Endothelial cell of umbilical vein (primary cell): Measurements from ENCODE around the gene NACAD. TPM values are rescaled to one million over a fixed set of nuclear protein-coding genes. Genes with fewer than 3 reads are reported as not detected.

Source experiments
- BruUV-seq: library from RNA; stranded (reverse); fragments of 400-500 nt; replicated peaks from 2 replicates; lab custom pipeline; 2021; lab: Mats Ljungman, UMichigan
- CTCF ChIA-PET: fragments of 300-600, 350-600 bp; sonication (Branson Sonifier 250); formaldehyde crosslinking; loops from one replicate; lab custom pipeline; 2021; ENCODE audit warnings: antibody characterized with exemption, inconsistent platforms; lab: Charles Lee
- POLR2A ChIA-PET: fragments of 300-600, 350-600 bp; sonication (Branson Sonifier 250); formaldehyde crosslinking; loops from one replicate; lab custom pipeline; 2021; ENCODE audit warnings: antibody characterized with exemption, inconsistent platforms; lab: Charles Lee
- DNase-seq: peaks from one replicate; pipeline ENCODE4 v3.0.0-alpha.2; 2011; ENCODE audit warnings: low read depth, low spot score
- FAIRE-seq: peaks from 2 replicates; lab custom pipeline; 2011; peaks lifted over from hg19 to GRCh38; lab: Jason Lieb, UNC
- H2AFZ ChIP-seq: 2 replicates; pipeline ENCODE4 v1.6.0; 2012; ENCODE audit warnings: low read depth, low read length, control low read depth, inconsistent platforms
- H3K27ac ChIP-seq: 2 replicates; pipeline ENCODE4 v1.5.1; 2011; ENCODE audit warnings: low read depth, mild to moderate bottlenecking, control low read depth, low read length, moderate library complexity; ENCODE audit not compliant: insufficient read depth
- H3K27me3 ChIP-seq, 2 experiments: 2 replicates each; pipeline versions ENCODE4 v1.6.0 to v1.6.1; 2011; ENCODE audit warnings: low read length in 2 of 2, mixed read lengths in 1 of 2; ENCODE audit not compliant: control insufficient read depth in 2 of 2, insufficient read depth in 2 of 2
- H3K36me3 ChIP-seq, 2 experiments: 2 replicates in 1 of 2; 3 replicates in 1 of 2; pipeline ENCODE4 v1.5.1; 2011; ENCODE audit warnings: low read length in 2 of 2, mild to moderate bottlenecking in 1 of 2, moderate library complexity in 1 of 2; ENCODE audit not compliant: control insufficient read depth in 2 of 2, insufficient read depth in 2 of 2; ENCODE audit errors: extremely low read depth in 1 of 2
- H3K4me1 ChIP-seq: 3 replicates; pipeline ENCODE4 v1.5.1; 2011; ENCODE audit warnings: mild to moderate bottlenecking, low read length; ENCODE audit not compliant: control insufficient read depth, insufficient read depth; ENCODE audit errors: extremely low read depth
- H3K4me2 ChIP-seq: 2 replicates; pipeline ENCODE4 v1.6.1; 2011; ENCODE audit warnings: low read length, control low read depth, mixed read lengths; ENCODE audit not compliant: insufficient read depth
- H3K4me3 ChIP-seq, 3 experiments: fragments of 200-600 bp in 1 of 3; sonication (generic), shearing (Covaris generic) in 1 of 3; replicated peaks in 1 of 3; 2 replicates each; pipeline ENCODE4 v1.5.1; 2011 to 2016; ENCODE audit warnings: control low read depth in 3 of 3, low read length in 3 of 3, mild to moderate bottlenecking in 2 of 3, inconsistent platforms in 1 of 3, low read depth in 1 of 3, moderate library complexity in 1 of 3; ENCODE audit not compliant: insufficient read depth in 1 of 3
- H3K79me2 ChIP-seq: 2 replicates; pipeline ENCODE4 v1.6.0; 2012; ENCODE audit warnings: low read length, inconsistent platforms; ENCODE audit not compliant: control insufficient read depth, insufficient read depth
- H3K9ac ChIP-seq: replicated peaks from 2 replicates; pipeline ENCODE3; 2011; ENCODE audit warnings: low read length, control low read depth; ENCODE audit not compliant: insufficient read depth; ENCODE audit errors: extremely low read depth
- H3K9me1 ChIP-seq: replicated peaks from 3 replicates; pipeline ENCODE4 v1.6.0; 2011; ENCODE audit warnings: mild to moderate bottlenecking, low read length; ENCODE audit not compliant: control insufficient read depth, insufficient read depth; ENCODE audit errors: extremely low read depth
- H3K9me3 ChIP-seq: replicated peaks from 2 replicates; pipeline ENCODE4 v1.5.1; 2012; ENCODE audit warnings: low read length, inconsistent platforms; ENCODE audit not compliant: control insufficient read depth, insufficient read depth
- H4K20me1 ChIP-seq: replicated peaks from 2 replicates; pipeline ENCODE3; 2011; ENCODE audit warnings: mild to moderate bottlenecking, low read length; ENCODE audit not compliant: control insufficient read depth, insufficient read depth; ENCODE audit errors: extremely low read depth
- EZH2 ChIP-seq: IDR thresholded peaks from 2 replicates; pipeline ENCODE4 v1.6.1; 2012; ENCODE audit warnings: borderline replicate concordance, low read depth, mild to moderate bottlenecking, moderate library complexity, low read length, inconsistent platforms; ENCODE audit not compliant: severe bottlenecking
- FOS ChIP-seq: IDR thresholded peaks from 2 replicates; pipeline ENCODE4 v1.6.1; 2011; ENCODE audit warnings: mild to moderate bottlenecking, low read length, moderate library complexity, borderline replicate concordance; ENCODE audit not compliant: insufficient read depth
- GATA2 ChIP-seq: IDR thresholded peaks from 2 replicates; pipeline ENCODE4 v1.7.0; 2011; ENCODE audit warnings: low read depth, mild to moderate bottlenecking, moderate library complexity, mixed read lengths, low read length; ENCODE audit not compliant: insufficient read length, insufficient read depth
- JUN ChIP-seq: IDR thresholded peaks from 2 replicates; pipeline ENCODE4 v1.6.1; 2011; ENCODE audit warnings: borderline replicate concordance, low read depth; ENCODE audit not compliant: insufficient read length, insufficient read depth
- MYC ChIP-seq: IDR thresholded peaks from one replicate; pipeline ENCODE4 v1.6.1; 2011; ENCODE audit warnings: mild to moderate bottlenecking, low read depth, low read length
- POLR2A ChIP-seq: IDR thresholded peaks from 2 replicates; pipeline ENCODE4 v1.6.1; 2012; ENCODE audit warnings: low read depth, mild to moderate bottlenecking, control low read depth, low read length
- POLR2AphosphoS5 ChIP-seq: IDR thresholded peaks from 2 replicates; pipeline ENCODE4 v1.6.1; 2012; ENCODE audit warnings: low read depth, mild to moderate bottlenecking, control low read depth, low read length, moderate library complexity; ENCODE audit not compliant: insufficient read depth
- dilution Hi-C: fragments of 300-500 bp; cut with MboI; formaldehyde crosslinking; loops from one replicate; pipeline ENCODE4 v1.15.0; 2019; ENCODE audit warnings: low sequenced_read_pairs; ENCODE audit not compliant: extremely low pct_ligation_motif_present
- intact Hi-C: fragments of 100-400 bp; cut with micrococcal nuclease; formaldehyde crosslinking; loops from one replicate; pipeline ENCODE4 v1.10.0; 2022
- polyA plus RNA-seq, 4 experiments: library from polyadenylated mRNA; depleted of rRNA in 3 of 4; stranded (reverse) in 3 of 4; unstranded in 1 of 4; fragments of >200 nt; gene quantifications; 2 replicates each; pipeline versions ENCODE4 v1.2.1 to v1.2.3, GENCODE V29; 2011 to 2012; ENCODE audit warnings: missing spikeins in 1 of 4
- total RNA-seq: library from RNA; stranded (reverse); gene quantifications from 2 replicates; pipeline ENCODE4 v1.2.3, GENCODE V29; 2021
- TF ChIP-seq, protein P1 (sequence below): IDR thresholded peaks from 2 replicates; pipeline ENCODE4 v1.6.1; 2011; ENCODE audit not compliant: insufficient read depth, insufficient read length
- TF ChIP-seq, protein P2 (sequence below), 2 donors: IDR thresholded peaks; 1 replicate in 1 of 2; 2 replicates in 1 of 2; pipeline ENCODE4 v1.5.1; 2011; ENCODE audit warnings: low read length in 2 of 2, mild to moderate bottlenecking in 2 of 2, moderate library complexity in 2 of 2, control low read depth in 1 of 2, inconsistent platforms in 1 of 2, low read depth in 1 of 2; ENCODE audit not compliant: insufficient read depth in 1 of 2; ENCODE audit errors: extremely low read depth in 1 of 2

The NACAD gene
- total and polyA plus RNA-seq, 2 donors (not counting 3 experiments of a cell fraction or from before 2014, with no cell fraction given) = 1.4 to 6.6 TPM

DNA sequence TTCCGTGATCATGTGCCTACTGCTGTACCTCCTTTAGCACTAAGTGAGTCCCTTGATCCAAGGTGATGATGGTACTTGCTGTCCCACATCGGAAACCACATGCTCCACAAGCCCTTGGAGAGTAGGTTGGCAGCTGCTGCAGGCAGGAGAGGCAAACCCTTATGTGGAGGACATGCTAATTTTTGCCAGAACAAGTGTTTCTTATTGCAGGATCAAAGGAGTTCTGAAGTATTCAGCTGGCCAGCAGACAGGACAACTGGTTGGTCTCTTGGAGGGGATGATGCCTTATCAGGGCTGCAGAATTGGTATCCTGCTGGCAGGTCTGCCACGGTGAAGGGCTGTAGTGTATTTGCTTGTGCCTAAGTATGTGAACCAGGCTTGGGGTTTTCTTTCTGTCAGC is 36.8 kb downstream of the NACAD start:
- H3K79me2 ChIP-seq = peaks cover 8% of the 10 kb centered on the region
- H2AFZ ChIP-seq = no peak overlapping the region
- no peaks in the 10 kb centered on the region for H3K9me3 ChIP-seq
- no peaks in the 10 kb centered on the region for H4K20me1 ChIP-seq
- no peak overlapping the region for H3K27ac ChIP-seq
- TF ChIP-seq FOS (no peak), POLR2A (no peak)
- H3K4me2 ChIP-seq = no peak overlapping the region
- BruUV-seq = no TSS peak
- ChIA-PET POLR2A (no interaction called here), CTCF (interaction anchor here (1.2 to 3.7 kb wide), 2 partner anchors 78 kb away, joined by 3 to 9 read pairs; no protein-coding TSS in a partner anchor)
- no peaks in the 10 kb centered on the region for H3K9me1 ChIP-seq
- FAIRE-seq = no peak
- no peaks in the 10 kb centered on the region for H3K4me1 ChIP-seq
- intact Hi-C loops (no loop called here), dilution Hi-C loops (no loop called here)
- H3K27me3 ChIP-seq = no peaks in the 10 kb centered on the region
- no peak overlapping the region for H3K9ac ChIP-seq
- no peaks in the 10 kb centered on the region for H3K36me3 ChIP-seq
- DNase-seq = no peak
- no peak overlapping the region for H3K4me3 ChIP-seq

DNA sequence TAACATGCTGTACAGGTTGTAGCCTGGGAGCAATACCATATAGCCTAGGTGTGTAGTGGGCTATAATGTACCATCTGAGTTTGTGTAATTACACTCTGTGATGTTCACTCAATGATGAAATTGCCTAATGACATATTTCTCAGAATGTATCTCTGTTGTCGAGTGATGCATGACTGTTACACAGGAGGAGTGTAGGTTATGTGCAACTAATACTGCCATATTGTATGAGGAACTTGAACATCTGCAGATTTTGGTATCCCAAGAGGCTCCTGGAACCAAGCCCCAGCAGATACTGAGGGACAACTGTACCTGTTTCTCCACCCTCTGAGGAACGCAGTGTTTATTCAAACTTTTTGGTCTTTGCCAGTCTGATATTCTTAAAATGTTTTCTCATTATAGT is 38.6 kb downstream of the NACAD start:
- BruUV-seq = no TSS peak
- dilution Hi-C loops = no loop called here

More for the DNA sequence above, 38.6 kb downstream of the NACAD start:
- TF ChIP-seq, protein P1, sequence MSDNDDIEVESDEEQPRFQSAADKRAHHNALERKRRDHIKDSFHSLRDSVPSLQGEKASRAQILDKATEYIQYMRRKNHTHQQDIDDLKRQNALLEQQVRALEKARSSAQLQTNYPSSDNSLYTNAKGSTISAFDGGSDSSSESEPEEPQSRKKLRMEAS = no peak
- no peak for TF ChIP-seq MYC
- TF ChIP-seq, protein P2, sequence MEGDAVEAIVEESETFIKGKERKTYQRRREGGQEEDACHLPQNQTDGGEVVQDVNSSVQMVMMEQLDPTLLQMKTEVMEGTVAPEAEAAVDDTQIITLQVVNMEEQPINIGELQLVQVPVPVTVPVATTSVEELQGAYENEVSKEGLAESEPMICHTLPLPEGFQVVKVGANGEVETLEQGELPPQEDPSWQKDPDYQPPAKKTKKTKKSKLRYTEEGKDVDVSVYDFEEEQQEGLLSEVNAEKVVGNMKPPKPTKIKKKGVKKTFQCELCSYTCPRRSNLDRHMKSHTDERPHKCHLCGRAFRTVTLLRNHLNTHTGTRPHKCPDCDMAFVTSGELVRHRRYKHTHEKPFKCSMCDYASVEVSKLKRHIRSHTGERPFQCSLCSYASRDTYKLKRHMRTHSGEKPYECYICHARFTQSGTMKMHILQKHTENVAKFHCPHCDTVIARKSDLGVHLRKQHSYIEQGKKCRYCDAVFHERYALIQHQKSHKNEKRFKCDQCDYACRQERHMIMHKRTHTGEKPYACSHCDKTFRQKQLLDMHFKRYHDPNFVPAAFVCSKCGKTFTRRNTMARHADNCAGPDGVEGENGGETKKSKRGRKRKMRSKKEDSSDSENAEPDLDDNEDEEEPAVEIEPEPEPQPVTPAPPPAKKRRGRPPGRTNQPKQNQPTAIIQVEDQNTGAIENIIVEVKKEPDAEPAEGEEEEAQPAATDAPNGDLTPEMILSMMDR (IDR thresholded peaks at IDR 0.05; ENCODE audit: extremely low read depth in 1 of 2, insufficient read depth in 1 of 2, low read depth in 1 of 2, low read length in 2 of 2) = no peak
- TF ChIP-seq POLR2A = no peak
- no peak for TF ChIP-seq POLR2AphosphoS5
- no peak for TF ChIP-seq FOS
- no peak for TF ChIP-seq GATA2
- no peak for TF ChIP-seq JUN
- no peak for TF ChIP-seq EZH2
- no peak for FAIRE-seq
- intact Hi-C loops = no loop called here
- POLR2A ChIA-PET = no interaction called here
- Histone ChIP-seq H3K4me2 (no peak overlapping the region), H2AFZ (no peak overlapping the region), H3K9me3 (no peaks in the 10 kb centered on the region), H3K36me3 (no peaks in the 10 kb centered on the region), H3K27ac (no peak overlapping the region), H4K20me1 (no peaks in the 10 kb centered on the region), H3K9me1 (no peaks in the 10 kb centered on the region), H3K4me3 (no peak overlapping the region), H3K4me1 (no peaks in the 10 kb centered on the region), H3K9ac (no peak overlapping the region), H3K27me3 (no peaks in the 10 kb centered on the region), H3K79me2 (no peaks in the 10 kb centered on the region)
- DNase-seq = no peak
- CTCF ChIA-PET = no interaction called here
